ENCODE results near the gene ZNF827.

The ZNF827 gene

GRCh38 chr4:145735827-145736226 lies 202.8 kb downstream of the ZNF827 start:
- no peak for DNase-seq

DNA sequence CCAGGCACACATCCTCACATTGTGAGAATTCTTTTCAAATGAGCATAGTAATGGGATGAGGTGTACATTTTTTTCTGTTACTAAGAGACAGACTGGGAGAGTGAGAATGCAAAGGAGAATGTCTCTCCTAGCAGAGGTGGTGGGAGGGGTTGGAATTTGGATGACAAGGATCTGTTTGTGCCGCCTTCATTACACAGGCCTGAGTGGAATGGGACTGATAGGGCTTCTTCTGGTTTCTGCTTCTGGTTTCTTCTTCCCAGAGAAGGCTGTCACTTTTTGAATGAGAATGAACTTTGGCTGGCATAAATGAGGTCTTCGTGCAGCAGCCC lies 203.3 kb downstream of the ZNF827 start:
- no peak for DNase-seq

DNA sequence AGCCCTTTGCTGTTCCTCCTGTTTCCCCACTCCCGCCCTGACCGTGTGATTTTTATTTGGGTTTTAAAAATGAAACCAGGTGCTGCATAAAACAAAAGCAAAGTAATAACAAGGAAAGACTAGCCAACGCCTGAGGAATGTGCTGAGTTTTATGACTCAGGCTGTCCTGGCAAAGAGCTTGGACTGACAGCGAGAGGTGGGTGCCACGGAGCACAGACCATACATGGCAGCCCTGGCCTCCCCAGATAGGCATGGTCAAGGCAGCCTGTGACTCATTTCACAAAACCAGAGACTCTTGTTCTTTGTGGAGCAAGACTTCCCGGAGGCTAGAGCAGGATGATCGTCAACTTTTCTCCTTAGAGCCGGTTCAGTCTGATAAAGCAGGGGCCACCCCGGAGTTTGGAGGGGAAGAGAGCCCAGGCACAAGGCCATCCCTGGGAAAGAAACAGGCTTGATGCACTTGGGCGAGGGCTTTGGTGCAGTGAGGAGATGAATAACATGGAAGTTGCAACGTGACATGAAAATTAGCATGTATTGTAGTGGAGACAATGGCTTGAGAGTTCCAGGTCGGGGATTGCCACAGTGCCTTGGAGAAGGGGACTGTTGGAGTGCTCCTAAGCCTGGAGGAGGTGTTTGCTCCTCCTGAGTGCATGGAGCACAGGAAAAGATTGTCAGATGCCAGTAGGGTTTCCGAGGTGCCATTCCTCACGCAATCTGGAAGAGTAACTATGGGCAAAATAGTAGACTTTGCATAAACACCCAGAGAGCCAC lies 203.9 kb downstream of the ZNF827 start:
- peak; percentile 7 for DNase-seq

DNA sequence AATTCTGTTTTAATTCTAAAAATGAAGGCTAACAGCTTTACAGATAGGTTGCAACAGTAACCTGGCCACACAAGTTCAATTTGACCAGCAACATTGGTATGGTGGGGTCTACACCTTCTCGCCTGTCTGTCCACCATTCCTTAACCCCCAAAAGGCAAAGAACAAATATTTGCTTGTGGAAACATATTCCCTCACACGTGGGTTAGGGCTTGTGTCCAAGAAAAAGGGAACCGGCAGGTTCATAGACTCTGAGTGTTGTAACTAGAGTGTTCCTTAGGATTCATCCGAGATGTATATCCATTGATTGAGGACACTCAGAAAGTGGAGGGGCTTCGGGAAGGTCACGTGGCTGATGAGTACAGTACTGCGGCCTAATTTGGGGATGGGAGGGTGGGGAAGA lies 204.6 kb downstream of the ZNF827 start:
- no peak for DNase-seq

DNA sequence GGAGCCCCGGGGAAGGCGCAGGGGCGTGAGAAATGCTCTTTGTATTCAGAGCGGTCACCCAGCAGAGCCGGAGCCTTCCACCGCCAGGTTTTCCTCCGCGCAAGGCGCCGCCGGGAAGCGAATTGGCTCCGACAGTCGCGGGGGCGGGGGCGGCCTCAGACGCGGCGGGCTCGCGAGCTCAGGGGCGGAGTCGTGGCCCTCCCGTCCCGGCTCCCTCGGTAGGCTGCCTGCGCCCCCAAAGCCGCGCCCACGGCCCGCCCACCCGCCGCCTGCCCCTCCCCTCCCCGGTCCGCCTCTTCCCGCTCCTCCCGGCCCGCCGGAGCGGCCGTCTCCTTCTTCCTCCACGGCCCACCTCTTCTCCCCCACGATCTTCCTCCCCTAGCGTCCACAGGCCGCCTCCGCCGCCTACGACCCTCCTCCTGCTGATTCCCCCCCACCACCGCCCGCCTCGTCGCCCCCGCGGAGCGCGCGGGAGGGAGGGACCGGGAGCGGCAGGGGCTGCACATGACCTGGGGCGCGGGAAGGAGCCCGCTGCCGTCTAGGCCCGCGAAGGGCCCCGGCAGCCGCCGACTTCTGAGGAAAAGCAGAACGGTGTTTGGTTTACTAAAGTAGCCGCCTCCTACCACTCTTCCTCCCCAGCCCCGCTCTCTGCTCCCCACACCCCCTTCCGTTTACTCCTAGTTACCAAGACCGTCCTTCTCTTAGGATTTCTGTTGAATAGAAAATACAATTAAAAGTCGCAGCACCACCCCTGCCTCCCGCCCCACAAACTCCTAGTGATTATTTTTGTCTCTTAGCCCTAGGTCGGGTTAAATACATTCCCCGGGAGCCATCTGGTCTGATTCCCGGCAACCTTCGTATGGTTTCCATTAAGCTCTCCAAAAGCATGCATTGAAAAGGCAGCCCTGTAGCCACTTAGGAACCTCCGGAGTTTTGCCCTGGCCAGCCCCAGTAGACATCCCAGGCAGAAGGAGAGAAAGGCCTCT lies 205.4 kb downstream of the ZNF827 start:
- peak; percentile 53 for DNase-seq

GRCh38 chr4:145732001-145732815 lies 206.4 kb downstream of the ZNF827 start:
- no peak for DNase-seq

DNA sequence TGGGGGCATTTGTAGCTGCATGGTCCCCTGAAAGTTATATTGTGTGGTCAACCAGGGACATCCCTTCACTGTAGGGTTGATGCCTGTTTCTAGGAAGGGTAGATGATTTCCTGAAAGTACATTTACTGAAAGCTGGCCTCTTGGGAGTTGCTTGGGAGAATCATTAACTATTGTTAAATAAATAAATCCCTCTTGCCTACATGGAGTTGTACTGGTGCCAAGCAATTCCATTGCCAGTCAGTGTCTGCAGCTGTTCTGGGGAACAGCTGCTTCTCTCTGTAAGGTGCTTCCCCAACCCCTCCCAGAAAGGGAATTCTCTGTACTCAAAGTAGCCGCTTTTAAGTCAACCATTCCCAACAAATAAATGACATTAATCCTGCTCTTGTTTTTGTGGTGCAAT lies 207.6 kb downstream of the ZNF827 start:
- DNase-seq: no peak

DNA sequence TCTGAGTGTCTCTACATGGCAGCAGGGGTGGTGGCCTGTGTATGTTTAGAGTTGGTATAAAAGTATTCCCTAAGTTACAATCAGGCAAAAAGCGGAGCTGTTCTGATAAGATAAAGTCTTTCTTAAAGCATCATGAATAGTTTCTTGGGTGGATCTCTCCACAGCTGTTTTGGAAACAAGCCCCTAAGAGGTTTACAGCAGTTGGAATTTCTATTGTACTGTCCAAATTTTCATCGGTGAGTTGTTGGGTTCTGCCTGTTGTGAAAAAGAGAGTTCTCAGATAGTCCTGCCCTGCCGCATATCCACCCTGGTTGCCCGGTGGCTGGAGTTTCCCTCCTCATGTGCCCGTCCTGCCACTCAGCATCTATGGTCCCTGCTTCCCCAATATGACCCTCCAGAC lies 208.6 kb downstream of the ZNF827 start:
- no peak for DNase-seq

DNA sequence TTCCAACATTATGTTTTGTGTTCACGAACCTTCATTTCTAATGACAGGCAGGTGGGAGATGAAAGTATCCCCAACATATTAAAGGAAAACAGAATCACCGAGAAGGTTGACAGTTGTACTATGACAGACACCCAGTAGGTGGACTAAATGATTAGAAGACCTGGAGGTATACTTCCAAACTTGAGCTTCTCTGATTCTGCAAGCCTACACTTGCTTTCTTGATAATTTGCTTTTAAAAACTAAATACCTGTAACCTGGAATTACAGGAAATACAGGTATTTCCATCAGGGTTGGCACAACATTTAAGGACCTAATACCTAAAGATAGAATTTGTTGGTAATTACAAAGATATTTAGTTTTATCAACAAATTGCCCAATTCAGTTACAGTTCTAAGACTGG lies 215.3 kb downstream of the ZNF827 start:
- no peak for DNase-seq

DNA sequence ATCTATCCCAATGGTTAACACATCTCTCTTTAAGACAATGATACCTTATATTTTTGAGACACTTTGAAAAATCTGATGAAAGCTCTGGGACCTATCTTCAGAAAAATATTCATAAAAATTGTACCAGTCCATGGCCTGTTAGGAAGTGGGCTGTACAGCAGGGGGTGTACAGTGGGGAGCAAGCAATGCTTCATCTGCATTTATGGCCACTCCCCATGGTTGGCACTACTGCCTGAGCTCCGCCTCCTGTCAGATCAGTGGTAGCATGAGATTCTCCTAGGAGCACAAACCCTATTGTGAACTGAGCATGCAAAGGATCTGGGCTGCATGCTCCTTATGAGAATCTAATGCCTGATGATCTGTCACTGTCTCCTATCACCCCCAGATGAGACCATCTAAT lies 216.1 kb downstream of the ZNF827 start:
- DNase-seq: no peak

- no peak for DNase-seq
Measured at GRCh38 chr4:145720656-145721055, 218.0 kb downstream of the ZNF827 start.

DNA sequence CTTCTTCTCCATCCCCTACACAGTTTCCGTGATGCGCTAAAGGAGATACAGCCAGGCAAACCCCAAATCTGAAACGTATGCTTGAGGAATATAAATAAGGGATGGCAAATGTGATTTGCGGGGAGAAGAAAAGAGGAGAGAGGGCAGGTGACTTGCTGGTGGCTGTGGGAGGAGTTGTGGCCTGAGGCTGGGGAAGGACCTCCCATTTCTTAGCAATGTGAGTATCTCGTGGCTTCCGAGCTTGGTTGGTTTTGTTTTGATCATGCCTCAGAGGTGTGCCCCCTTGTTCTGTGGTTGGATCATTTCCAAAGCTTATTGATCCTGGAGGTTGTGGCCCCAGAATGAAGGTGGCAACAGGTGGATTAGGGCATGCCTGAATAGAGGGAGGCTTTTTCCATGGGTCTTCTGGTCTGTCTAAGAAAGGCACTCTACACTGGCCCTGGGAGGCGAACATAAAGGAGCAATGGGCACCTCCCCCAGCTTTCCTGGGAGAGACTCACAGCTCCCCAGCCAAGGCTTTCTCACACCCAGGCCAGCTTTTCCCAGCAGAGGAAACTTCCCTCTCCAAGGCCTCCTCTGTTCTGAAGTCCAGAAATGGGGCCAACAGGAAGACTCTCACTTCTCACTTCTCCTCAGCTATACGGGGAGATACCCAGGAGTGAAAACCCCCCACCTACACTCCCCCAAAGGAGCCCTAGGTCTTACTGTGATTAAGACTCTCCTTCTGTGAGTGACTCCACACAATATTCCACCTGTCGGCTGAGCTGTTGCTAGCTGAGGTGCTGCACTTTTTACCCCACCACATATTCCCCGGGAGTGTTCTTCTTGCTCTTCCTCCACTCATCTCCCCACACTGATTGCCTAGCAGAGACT lies 218.6 kb downstream of the ZNF827 start:
- DNase-seq: no peak

DNA sequence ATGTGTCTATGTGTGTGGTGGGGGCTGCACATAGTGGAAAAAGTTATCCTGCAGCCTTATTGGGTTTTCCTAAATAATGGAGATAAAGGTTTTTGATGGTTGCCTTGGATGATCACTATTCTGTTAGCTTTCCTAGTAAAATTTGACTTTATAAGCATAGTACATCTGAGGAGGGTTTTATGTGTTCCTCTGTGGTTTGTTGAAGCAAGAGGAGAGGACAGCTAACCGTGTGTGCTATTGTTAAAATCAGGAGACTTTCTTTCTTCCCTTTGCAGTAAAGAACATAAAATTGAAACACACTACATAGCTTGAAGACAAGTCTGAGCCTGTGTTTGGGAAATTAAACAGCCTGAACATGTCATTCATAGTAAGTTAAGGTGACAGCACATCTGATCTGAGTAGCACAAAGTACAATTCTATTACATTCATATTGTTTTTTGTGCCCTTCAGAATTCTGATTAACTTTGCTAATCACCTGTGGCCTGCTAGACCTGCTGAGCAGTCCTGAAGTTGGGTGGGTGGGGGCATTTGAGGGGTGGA lies 221.9 kb downstream of the ZNF827 start:
- DNase-seq: no peak

DNA sequence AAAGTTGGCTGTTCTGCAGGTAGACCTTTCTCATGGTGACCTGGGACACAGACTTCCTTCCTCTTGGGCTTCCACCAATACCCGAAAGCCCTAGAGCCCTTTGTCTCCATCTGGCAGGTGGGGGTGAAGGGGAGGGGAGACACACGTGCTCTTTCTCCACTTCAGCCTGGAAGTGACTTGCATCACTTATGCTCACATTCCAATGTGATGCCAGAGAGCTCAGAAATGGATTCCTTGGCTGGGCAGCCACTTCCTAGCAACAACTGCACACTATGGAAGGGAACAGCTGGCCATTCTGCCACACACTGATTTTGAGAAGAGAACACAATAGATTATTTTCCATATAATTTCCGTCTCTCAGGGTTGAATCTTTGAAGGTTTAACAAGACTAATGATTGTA lies 222.4 kb downstream of the ZNF827 start:
- no peak for DNase-seq

DNA sequence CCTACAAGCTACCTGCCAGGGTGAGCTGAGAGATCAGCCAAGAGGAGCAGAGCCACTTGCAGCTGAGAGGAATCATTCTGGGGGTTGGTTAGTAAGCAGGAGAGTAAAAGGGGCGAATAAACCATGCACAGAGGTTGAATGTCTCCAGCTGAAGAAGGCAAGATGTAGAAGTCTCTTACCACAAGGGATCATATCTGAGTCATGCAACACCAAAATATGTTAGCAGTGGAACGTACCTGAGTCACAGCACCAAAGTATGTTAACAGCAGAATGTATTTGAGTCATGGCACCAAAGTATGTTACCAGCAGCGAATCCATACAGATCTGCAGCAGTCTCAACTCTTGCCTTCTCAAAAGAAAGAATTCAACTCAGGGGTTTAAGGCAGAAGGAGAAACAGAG lies 228.8 kb downstream of the ZNF827 start:
- DNase-seq: no peak

DNA sequence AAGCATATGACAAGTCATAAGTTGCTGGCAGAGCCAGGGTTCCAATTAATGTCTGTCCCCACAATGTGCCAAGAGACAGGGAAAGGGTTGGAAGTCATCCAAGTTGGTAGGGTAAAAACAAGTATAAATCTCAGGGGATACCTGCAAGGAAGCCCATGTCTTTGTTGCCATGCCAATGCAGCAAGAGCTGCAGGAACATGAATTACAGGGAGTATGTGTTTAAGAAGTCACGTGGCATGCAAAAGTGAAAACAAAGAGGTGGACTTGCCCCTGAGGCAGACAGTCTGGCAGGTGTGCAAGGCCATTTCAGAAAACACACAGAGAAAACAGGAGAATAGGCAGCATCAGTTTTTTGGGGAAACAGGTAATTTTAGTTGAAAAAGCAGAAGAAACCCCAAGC lies 229.3 kb downstream of the ZNF827 start:
- no peak for DNase-seq
